Measurements from ENCODE around the gene GRAMD2B.

The GRAMD2B gene

GRCh38 chr5:126481243-126481642 lies 58.0 kb downstream of the GRAMD2B start:
- peak; percentile 21 for DNase-seq

- peak; percentile 93 for DNase-seq
Measured at GRCh38 chr5:126482591-126482990, 59.4 kb downstream of the GRAMD2B start.

- DNase-seq = peak; percentile 93
Measured at GRCh38 chr5:126483156-126483555, 59.9 kb downstream of the GRAMD2B start.

GRCh38 chr5:126484253-126484652 lies 61.0 kb downstream of the GRAMD2B start:
- no peak for DNase-seq

- DNase-seq = no peak
Measured at GRCh38 chr5:126486332-126486731, 63.1 kb downstream of the GRAMD2B start.

- DNase-seq = no peak
Measured at GRCh38 chr5:126487596-126487995, 64.4 kb downstream of the GRAMD2B start.

GRCh38 chr5:126488443-126489065 lies 65.3 kb downstream of the GRAMD2B start:
- peak; percentile 66 for DNase-seq

GRCh38 chr5:126490167-126490940 lies 67.1 kb downstream of the GRAMD2B start:
- peak; percentile 95 for DNase-seq

GRCh38 chr5:126492939-126493338 lies 69.7 kb downstream of the GRAMD2B start:
- DNase-seq = peak; percentile 73

GRCh38 chr5:126494393-126494792 lies 71.2 kb downstream of the GRAMD2B start:
- DNase-seq = no peak

- DNase-seq = no peak
Measured at GRCh38 chr5:126497506-126497905, 74.3 kb downstream of the GRAMD2B start.

GRCh38 chr5:126499278-126499677 lies 76.1 kb downstream of the GRAMD2B start:
- peak; percentile 34 for DNase-seq

- peak; percentile 98 for DNase-seq
Measured at GRCh38 chr5:126499853-126500342, 76.7 kb downstream of the GRAMD2B start.

- no peak for DNase-seq
Measured at GRCh38 chr5:126501448-126501847, 78.2 kb downstream of the GRAMD2B start.

GRCh38 chr5:126503602-126504104 lies 80.4 kb downstream of the GRAMD2B start:
- DNase-seq = no peak

GRCh38 chr5:126506079-126506478 lies 82.9 kb downstream of the GRAMD2B start:
- no peak for DNase-seq

GRCh38 chr5:126508251-126508961 lies 85.2 kb downstream of the GRAMD2B start:
- DNase-seq = no peak

- DNase-seq = peak; percentile 30
Measured at GRCh38 chr5:126508962-126509279, 85.7 kb downstream of the GRAMD2B start.

- no peak for DNase-seq
Measured at GRCh38 chr5:126509339-126509738, 86.1 kb downstream of the GRAMD2B start.

GRCh38 chr5:126511961-126512360 lies 88.8 kb downstream of the GRAMD2B start:
- DNase-seq = no peak

- no peak for DNase-seq
Measured at GRCh38 chr5:126512451-126512850, 89.2 kb downstream of the GRAMD2B start.

- DNase-seq = no peak
Measured at GRCh38 chr5:126513302-126513701, 90.1 kb downstream of the GRAMD2B start.

- no peak for DNase-seq
Measured at GRCh38 chr5:126513703-126514102, 90.5 kb downstream of the GRAMD2B start.

GRCh38 chr5:126514131-126514557 lies 90.9 kb downstream of the GRAMD2B start:
- no peak for DNase-seq
